Esophagus (tissue), 2 donors: Measurements from ENCODE around the gene CUX1. TPM values are rescaled to one million over a fixed set of nuclear protein-coding genes. Genes with fewer than 3 reads are reported as not detected.

Experiments used
- H3K27ac ChIP-seq, 2 donors: one replicate each; pipeline ENCODE4 v1.5.1; 2013; ENCODE audit warnings: low read depth in 2 of 2, mild to moderate bottlenecking in 2 of 2, inconsistent platforms in 1 of 2, low read length in 1 of 2, moderate library complexity in 1 of 2
- H3K27me3 ChIP-seq, 2 donors: one replicate each; pipeline ENCODE4 v1.6.1; 2013; ENCODE audit warnings: low read length in 2 of 2, control low read depth in 1 of 2, mild to moderate bottlenecking in 1 of 2; ENCODE audit not compliant: insufficient read depth in 2 of 2, control insufficient read depth in 1 of 2
- H3K36me3 ChIP-seq, 2 donors: one replicate each; pipeline ENCODE4 v1.6.1; 2013; ENCODE audit warnings: low read length in 1 of 2; ENCODE audit not compliant: control insufficient read depth in 2 of 2, insufficient read depth in 2 of 2
- H3K4me1 ChIP-seq, 2 donors: one replicate each; pipeline ENCODE4 v1.6.1; 2013; ENCODE audit warnings: low read length in 1 of 2; ENCODE audit not compliant: control insufficient read depth in 2 of 2, insufficient read depth in 2 of 2
- H3K4me3 ChIP-seq, 2 donors: one replicate each; pipeline ENCODE4 v1.5.1; 2013; ENCODE audit warnings: low read length in 2 of 2, mild to moderate bottlenecking in 2 of 2, low read depth in 1 of 2, moderate library complexity in 1 of 2
- H3K9me3 ChIP-seq, 2 donors: one replicate each; pipeline ENCODE4 v1.6.1; 2013; ENCODE audit warnings: mild to moderate bottlenecking in 2 of 2, low read depth in 1 of 2, low read length in 1 of 2, moderate library complexity in 1 of 2; ENCODE audit not compliant: control insufficient read depth in 2 of 2, insufficient read depth in 1 of 2
- WGBS, 2 donors: extraction: QIAGEN DNeasy Blood & Tissue Kit; methylation state at CpG; one replicate each; pipeline ENCODE4 v1.1.7; 2013; 5-methylcytosine and 5-hydroxymethylcytosine counted together
- polyA plus RNA-seq, 2 donors: library from polyadenylated mRNA; stranded (reverse); fragments of 200-250 nt; gene quantifications; one replicate each; pipeline ENCODE4 v1.2.3, GENCODE V29; 2013
- donor health status: healthy with polysubstance abuse.
- donor health status: Bipolar disorder and iron deficiency.

CUX1 gene
- polyA plus RNA-seq, 2 donors: 19.6 to 21.7 TPM

DNA sequence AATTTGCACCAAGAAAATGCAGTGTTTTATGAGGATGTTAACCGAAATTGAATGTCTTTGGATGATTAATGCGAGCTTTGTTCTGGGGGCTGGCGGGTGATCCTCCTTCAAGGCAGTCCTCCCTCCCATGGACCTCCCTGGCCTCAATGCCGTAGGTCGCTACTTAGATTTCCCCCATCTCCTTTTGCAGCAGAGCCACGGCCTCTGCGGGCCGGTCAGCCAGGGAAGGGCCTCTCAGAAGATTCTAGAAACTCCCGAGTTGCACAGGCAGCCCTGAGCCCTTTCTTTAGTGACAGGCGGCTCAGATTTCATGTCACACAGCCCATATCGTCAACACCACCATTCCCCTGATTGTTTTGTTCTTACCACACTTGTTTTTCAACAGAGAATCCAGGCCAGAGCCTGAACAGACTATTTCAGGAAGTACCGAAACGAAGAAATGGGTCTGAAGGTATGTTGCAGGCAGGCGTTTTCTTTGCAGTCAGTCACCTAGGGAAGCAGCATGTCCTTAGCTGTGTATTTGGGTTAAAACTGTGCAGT is 381.1 kb downstream of the CUX1 start:
- Histone ChIP-seq H3K36me3 (peaks cover 14 to 35% of the 10 kb centered on the region in 2 donors), H3K9me3 (no peaks in the 10 kb centered on the region), H3K27ac (no peak overlapping the region), H3K4me3 (no peak overlapping the region), H3K27me3 (no peaks in the 10 kb centered on the region), H3K4me1 (no peaks in the 10 kb centered on the region)
- WGBS, 2 donors: 90 to 91% methylated on average over 14 of the region's 14 CpGs

DNA sequence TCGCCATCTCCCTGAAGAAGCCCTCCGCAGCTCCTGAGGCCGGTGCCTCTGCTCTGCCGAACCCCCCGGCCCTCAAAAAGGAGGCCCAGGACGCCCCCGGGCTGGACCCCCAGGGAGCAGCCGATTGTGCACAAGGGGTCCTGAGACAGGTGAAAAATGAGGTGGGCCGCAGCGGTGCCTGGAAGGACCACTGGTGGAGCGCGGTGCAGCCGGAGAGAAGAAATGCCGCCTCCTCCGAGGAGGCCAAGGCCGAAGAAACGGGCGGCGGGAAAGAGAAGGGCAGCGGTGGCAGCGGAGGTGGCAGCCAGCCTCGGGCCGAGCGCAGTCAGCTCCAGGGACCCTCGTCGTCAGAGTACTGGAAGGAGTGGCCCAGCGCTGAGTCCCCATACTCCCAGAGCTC is 384.1 kb downstream of the CUX1 start:
- no peak overlapping the region for H3K27ac ChIP-seq
- WGBS, 2 donors: 95% methylated on average over 27 of the region's 27 CpGs
- no peak overlapping the region for H3K4me3 ChIP-seq
- no peaks in the 10 kb centered on the region for H3K9me3 ChIP-seq
- no peaks in the 10 kb centered on the region for H3K27me3 ChIP-seq
- H3K4me1 ChIP-seq: no peaks in the 10 kb centered on the region
- H3K36me3 ChIP-seq: peaks cover 16 to 39% of the 10 kb centered on the region in 2 donors

DNA sequence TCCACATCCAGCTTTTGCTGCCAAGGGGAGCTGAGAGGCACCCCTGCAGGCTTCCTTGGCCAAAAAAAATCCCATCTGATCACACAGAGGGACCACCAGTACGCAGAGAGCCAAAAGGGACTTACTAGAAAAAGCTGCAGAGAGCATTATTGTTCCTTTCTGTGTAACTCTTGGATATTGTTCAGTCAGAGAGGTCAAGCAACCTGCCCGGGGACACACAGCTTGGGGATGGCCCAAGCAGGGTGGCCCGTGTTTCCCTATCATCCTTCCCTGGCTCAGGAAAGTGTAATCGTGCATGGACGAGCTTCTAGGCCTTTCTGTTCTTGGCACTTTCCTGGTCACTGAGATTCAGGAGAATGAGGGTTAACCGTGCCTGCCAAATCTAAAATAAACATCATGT is 385.1 kb downstream of the CUX1 start:
- Histone ChIP-seq H3K27me3 (no peaks in the 10 kb centered on the region), H3K4me1 (no peaks in the 10 kb centered on the region), H3K27ac (no peak overlapping the region), H3K9me3 (no peaks in the 10 kb centered on the region), H3K36me3 (peaks cover 16 to 33% of the 10 kb centered on the region in 2 donors), H3K4me3 (no peak overlapping the region)
- WGBS, 2 donors: 88 to 92% methylated on average over 6 of the region's 6 CpGs

DNA sequence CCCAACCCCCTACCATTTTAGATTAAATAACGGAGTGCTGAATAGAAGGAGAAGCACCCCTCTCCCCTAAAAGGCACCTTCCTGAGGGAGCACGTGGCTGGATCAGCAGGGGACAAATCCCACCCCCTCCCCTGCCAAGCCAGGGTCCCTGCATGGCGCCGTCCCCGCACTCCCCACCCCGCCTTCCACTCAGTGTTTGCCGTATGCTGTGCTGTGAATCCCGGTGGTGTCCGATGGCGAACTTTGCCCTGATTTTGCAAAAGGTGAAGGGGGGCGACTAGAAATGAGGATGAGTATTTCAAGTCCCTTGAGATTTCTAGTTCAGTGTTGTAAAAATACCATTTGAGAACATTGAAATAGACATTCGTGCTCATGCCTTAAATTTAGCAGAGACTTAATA is 385.8 kb downstream of the CUX1 start:
- H3K27me3 ChIP-seq: no peaks in the 10 kb centered on the region
- no peak overlapping the region for H3K27ac ChIP-seq
- peaks cover 16 to 32% of the 10 kb centered on the region in 2 donors for H3K36me3 ChIP-seq
- H3K9me3 ChIP-seq: no peaks in the 10 kb centered on the region
- no peak overlapping the region for H3K4me3 ChIP-seq
- no peaks in the 10 kb centered on the region for H3K4me1 ChIP-seq
- WGBS, 2 donors: 89% methylated on average over 12 of the region's 12 CpGs

DNA sequence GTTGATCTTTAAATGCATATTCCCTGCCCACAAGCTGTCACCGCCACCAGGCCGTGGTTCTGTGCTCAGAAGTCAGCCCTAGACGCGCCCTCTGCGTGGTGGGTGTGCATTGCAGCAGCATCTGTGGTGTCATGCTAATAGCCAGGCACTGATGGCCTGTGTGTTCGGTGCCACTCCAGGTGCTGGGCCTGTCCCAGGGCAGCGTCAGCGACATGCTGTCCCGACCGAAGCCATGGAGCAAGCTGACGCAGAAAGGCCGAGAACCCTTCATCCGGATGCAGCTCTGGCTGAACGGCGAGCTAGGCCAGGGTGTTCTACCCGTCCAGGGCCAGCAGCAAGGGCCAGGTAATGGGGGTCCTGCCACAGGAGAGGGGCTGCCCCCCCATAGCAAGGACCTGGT is 386.8 kb downstream of the CUX1 start:
- peaks cover 13 to 33% of the 10 kb centered on the region in 2 donors for H3K36me3 ChIP-seq
- no peaks in the 10 kb centered on the region for H3K9me3 ChIP-seq
- no peak overlapping the region for H3K4me3 ChIP-seq
- no peaks in the 10 kb centered on the region for H3K27me3 ChIP-seq
- H3K4me1 ChIP-seq: no peaks in the 10 kb centered on the region
- 96% methylated on average over 16 of the region's 16 CpGs for WGBS, 2 donors
- H3K27ac ChIP-seq: no peak overlapping the region

DNA sequence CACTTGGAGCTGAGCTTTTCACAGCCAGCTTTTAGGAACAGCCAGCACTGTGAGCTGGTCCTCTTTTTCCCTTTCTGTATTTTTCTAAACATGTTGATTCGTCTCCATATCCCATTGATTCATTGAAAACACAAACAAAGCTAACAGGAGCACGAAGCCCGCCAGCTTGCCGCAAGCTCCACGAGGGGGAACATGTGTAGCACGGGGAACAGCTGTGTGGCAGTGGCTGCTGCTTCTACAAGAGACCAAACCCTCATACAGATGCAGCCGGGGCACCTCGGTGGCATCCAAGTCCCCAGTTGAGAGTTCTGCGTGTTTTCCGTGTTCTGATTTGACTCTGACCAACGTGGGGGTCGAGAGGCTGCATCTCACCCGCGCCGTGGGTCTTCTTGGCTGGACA is 388.5 kb downstream of the CUX1 start:
- H3K9me3 ChIP-seq: no peaks in the 10 kb centered on the region
- no peaks in the 10 kb centered on the region for H3K4me1 ChIP-seq
- H3K36me3 ChIP-seq: peaks cover 13 to 35% of the 10 kb centered on the region in 2 donors
- no peaks in the 10 kb centered on the region for H3K27me3 ChIP-seq
- H3K4me3 ChIP-seq: no peak overlapping the region
- no peak overlapping the region for H3K27ac ChIP-seq
- 94 to 95% methylated on average over 15 of the region's 15 CpGs for WGBS, 2 donors

DNA sequence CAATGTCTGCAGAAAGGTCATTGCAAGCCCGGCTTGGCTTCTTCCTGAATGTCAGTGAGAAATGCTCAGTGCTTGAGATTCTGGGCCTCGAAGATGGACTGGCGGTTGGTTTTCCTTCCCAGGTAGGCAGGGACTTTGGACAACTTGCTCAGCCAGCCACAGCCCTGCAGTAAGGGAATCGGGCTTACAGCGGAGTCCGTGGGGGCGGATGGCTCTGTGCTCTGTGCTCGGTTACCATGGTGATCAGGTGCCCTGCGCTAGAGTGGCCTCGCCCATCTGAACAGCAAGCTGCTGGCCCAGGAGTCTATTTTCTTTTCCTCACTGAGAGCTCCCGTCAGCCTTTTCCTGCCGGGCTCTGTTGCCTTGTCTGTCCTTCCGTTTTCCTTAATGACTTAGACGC is 391.4 kb downstream of the CUX1 start:
- 79 to 82% methylated on average over 14 of the region's 14 CpGs for WGBS, 2 donors
- Histone ChIP-seq H3K4me3 (no peak overlapping the region), H3K27ac (no peak overlapping the region), H3K27me3 (no peaks in the 10 kb centered on the region), H3K9me3 (no peaks in the 10 kb centered on the region), H3K4me1 (no peaks in the 10 kb centered on the region), H3K36me3 (peaks cover 3 to 22% of the 10 kb centered on the region in 2 donors)

DNA sequence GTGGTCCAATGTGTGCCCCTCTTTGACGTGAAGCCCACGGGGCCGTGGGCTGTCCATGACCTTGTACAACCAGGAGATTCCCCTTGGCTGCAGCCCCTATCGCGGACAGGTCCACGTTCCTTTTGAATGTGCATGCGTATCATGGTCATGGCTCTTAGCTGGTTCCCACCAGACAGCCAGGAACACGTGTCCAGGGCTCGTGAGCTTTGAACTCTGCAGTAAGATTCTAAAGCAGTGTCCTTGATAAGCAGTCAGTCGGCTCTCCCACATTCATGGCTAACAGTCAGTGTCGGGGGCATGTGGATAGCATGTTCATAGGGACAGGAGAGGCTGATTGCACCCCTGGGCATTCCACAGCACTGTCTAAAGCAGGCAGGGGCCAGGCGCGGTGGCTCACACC is 393.4 kb downstream of the CUX1 start:
- Histone ChIP-seq H3K27ac (no peak overlapping the region), H3K4me1 (no peaks in the 10 kb centered on the region), H3K9me3 (no peaks in the 10 kb centered on the region), H3K4me3 (no peak overlapping the region), H3K27me3 (no peaks in the 10 kb centered on the region), H3K36me3 (peaks cover 0 to 14% of the 10 kb centered on the region in 2 donors)
- WGBS, 2 donors: 91 to 93% methylated on average over 13 of the region's 13 CpGs

DNA sequence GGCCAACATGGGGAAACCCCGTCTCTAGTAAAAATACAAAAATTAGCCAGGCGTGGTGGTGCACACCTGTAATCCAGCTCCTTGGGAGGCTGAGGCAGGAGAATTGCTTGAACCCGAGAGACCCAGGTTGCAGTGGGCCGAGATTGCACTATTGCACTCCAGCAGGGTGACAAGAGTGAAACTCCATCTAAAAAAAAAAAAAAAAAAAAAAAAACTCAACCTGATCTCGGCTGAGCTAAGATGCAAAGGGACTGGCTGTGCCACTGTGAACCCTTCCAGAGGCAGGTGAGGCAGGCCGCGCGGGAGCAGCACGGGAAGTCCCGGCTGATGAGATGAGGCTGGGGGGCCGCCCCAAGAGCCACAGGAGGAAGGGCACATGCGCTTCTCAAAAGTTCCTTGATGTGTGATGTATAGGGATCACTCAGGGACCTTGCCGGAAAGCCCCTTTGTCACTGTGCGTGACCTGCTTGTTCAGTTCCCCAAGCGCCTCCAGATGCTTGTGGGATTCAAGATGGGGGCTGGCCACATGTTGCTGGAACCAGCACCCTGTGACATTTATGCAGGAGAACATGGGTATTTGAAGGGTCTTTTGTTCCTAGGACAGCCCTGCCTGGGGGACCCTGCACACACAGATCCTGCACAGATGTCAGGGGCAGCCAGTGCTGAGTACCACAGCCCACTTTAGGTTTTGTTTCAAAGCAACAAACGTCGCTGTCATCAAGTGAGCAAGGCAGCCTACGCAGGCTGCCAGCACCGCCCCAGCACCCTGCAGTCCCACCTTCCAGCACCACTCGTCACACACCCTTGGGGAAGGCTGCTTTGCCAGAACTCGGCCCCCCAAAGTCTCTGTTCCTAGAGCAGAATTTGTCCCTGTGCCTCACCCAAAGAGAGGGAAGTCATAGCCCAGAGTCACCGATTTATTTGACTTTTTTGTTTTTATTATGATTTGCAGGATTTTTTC is 394.4 kb downstream of the CUX1 start:
- no peaks in the 10 kb centered on the region for H3K4me1 ChIP-seq
- no peaks in the 10 kb centered on the region for H3K9me3 ChIP-seq
- no peak overlapping the region for H3K4me3 ChIP-seq
- no peaks in the 10 kb centered on the region for H3K27me3 ChIP-seq
- H3K36me3 ChIP-seq: peaks cover 0 to 12% of the 10 kb centered on the region in 2 donors
- 93 to 95% methylated on average over 22 of the region's 22 CpGs for WGBS, 2 donors
- no peak overlapping the region for H3K27ac ChIP-seq
